Measurements from ENCODE around the gene METTL27. TPM values are rescaled to one million over a fixed set of nuclear protein-coding genes. Genes with fewer than 3 reads are reported as not detected.
A peak's percentile ranks its signal among the peaks of the same experiment; 100 is the strongest.

Gene METTL27
- total RNA-seq, 4 donors from 2014 or later = 2.0 to 7.4 (median 4.3) TPM

DNA sequence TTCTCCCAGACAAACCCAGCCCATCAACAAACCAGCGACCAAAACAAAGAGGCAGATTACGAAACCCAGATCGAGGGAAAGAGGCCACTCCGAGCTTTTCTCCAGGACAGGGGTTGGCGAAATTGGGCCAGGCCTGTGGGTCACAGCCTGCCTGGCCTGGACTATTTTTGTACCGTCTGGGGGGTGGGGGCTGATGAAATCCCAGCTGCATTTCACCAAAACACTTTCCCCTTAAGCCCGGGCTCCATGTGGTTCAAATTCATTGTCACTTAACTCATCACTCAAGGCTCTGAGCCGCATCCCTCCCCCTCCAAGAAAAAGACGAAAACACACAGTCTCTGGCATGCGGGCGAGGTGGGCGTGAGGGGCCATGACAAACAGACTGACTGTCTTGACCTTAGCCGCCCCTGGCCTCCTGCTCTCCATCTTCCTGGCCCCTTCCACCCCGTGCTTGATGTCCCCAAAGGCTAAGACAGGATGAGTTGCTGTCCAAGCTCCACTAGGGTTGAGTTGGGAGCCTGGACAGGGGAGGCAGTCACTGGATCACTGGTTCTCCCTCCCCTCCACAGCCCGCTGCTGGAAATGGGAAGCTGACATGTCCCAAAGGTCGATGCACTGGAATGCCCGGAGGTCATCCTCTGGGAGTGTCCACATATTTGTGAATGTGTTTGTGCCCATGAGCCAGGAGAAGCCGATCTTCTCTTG lies 37.8 kb upstream of the METTL27 start:
- intact Hi-C loops (cut with DNase I; ENCODE audit: low total_unique reads) = no loop called here
- WGBS, 2 donors = 40 to 43% methylated on average over 17 to 18 of the region's 18 CpGs
- peak; percentile 78 to 95 for DNase-seq (ENCODE audit: low spot score in 2 of 2)
- no peak for TF ChIP-seq POLR2A (IDR thresholded peaks at IDR 0.05)
- H3K4me3 ChIP-seq (ENCODE audit: low read depth, poor library complexity, severe bottlenecking) = no peak overlapping the region

- WGBS, 2 donors = 89% methylated on average over 7 to 12 of the region's 12 CpGs
- H3K4me3 ChIP-seq (ENCODE audit: low read depth, poor library complexity, severe bottlenecking) = no peak overlapping the region
- DNase-seq (ENCODE audit: low spot score in 2 of 2) = no peak
- intact Hi-C loops (cut with DNase I; ENCODE audit: low total_unique reads) = no loop called here
- TF ChIP-seq POLR2A (IDR thresholded peaks at IDR 0.05) = no peak
- TF ChIP-seq, protein P1, sequence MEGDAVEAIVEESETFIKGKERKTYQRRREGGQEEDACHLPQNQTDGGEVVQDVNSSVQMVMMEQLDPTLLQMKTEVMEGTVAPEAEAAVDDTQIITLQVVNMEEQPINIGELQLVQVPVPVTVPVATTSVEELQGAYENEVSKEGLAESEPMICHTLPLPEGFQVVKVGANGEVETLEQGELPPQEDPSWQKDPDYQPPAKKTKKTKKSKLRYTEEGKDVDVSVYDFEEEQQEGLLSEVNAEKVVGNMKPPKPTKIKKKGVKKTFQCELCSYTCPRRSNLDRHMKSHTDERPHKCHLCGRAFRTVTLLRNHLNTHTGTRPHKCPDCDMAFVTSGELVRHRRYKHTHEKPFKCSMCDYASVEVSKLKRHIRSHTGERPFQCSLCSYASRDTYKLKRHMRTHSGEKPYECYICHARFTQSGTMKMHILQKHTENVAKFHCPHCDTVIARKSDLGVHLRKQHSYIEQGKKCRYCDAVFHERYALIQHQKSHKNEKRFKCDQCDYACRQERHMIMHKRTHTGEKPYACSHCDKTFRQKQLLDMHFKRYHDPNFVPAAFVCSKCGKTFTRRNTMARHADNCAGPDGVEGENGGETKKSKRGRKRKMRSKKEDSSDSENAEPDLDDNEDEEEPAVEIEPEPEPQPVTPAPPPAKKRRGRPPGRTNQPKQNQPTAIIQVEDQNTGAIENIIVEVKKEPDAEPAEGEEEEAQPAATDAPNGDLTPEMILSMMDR (IDR thresholded peaks at IDR 0.05) = no peak
Measured at GRCh38 chr7:73876973-73877372, 34.7 kb upstream of the METTL27 start.

DNA sequence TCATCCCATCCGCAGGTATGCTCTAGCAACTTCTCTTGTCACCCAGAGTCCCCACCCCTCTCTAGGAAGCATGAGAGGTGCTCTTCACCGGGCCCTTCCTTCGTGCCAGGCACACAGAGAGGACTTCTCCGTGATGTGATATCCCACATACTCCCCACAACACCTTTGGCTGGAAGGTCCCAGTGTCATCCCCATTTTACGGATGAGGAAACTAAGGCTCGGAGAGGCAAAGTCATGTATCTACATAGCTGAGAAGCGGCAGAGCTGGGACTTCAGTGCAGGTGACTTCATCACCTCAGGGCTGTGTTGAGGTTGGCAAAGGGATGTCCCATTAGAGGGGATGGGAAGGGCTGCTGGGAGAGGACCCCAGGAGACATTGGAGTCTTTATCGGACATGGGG lies 34.0 kb upstream of the METTL27 start:
- no peak overlapping the region for H3K4me3 ChIP-seq (ENCODE audit: low read depth, poor library complexity, severe bottlenecking)
- TF ChIP-seq POLR2A (IDR thresholded peaks at IDR 0.05) = no peak
- TF ChIP-seq, protein P1 (IDR thresholded peaks at IDR 0.05) = no peak
- DNase-seq (ENCODE audit: low spot score in 2 of 2) = no peak
- intact Hi-C loops (cut with DNase I; ENCODE audit: low total_unique reads) = no loop called here
- 95 to 97% methylated on average over 8 of the region's 8 CpGs for WGBS, 2 donors

GRCh38 chr7:73872056-73872908 lies 30.0 kb upstream of the METTL27 start:
- 61 to 68% methylated on average over 12 to 13 of the region's 13 CpGs for WGBS, 2 donors
- DNase-seq (ENCODE audit: low spot score in 2 of 2) = no peak
- H3K4me3 ChIP-seq (ENCODE audit: low read depth, poor library complexity, severe bottlenecking) = no peak overlapping the region
- intact Hi-C loops (cut with DNase I; ENCODE audit: low total_unique reads) = no loop called here
- TF ChIP-seq, protein P1 (IDR thresholded peaks at IDR 0.05) = no peak
- no peak for TF ChIP-seq POLR2A (IDR thresholded peaks at IDR 0.05)

DNA sequence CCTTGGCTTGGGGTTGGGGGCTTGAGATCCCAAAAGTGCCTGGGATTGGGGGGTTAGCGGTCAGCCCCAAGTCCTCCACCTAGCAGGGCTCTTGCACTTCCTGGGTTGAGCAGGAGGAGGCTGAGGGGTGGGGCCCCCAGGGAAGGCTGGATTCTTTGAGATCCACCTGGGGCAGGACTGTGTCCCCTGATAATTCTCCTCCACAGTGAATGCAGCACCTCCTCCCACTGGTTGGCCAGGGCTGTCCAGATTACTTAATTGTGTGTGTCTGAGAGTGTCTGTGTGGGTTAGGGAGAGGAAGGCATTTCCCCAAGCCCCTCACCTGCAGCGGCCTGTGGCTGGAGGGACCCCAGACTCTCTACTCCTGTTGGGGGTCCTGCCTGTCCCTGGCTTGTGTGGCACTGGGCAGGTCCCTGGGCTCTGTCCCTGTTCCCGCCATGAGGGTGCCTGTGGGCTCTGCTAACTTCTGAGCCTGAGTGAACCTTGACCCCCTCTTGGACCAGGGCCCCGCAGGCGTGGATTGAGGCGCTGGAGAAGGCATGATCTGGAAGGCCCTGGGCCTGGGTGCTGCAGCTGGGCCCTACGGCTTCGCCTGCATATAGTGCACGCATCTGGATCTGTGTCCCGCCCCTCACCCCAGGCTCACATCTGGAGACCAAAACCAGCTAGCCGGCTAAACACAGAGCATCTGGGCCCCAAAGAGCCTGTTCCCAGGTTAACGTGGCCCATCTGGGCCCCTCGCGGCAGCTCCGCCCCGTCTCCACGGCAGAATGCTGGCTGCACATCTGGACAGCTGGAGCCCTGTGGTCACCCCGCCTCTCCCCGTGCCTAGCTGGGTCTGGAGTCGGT lies 29.1 kb upstream of the METTL27 start:
- no peak for DNase-seq (ENCODE audit: low spot score in 2 of 2)
- intact Hi-C loops (cut with DNase I; ENCODE audit: low total_unique reads) = no loop called here
- H3K4me3 ChIP-seq (ENCODE audit: low read depth, poor library complexity, severe bottlenecking) = no peak overlapping the region
- 49 to 60% methylated on average over 13 to 19 of the region's 20 CpGs for WGBS, 2 donors
- TF ChIP-seq, protein P1 (IDR thresholded peaks at IDR 0.05) = no peak
- no peak for TF ChIP-seq POLR2A (IDR thresholded peaks at IDR 0.05)

Data from lower leg skin (tissue), 4 donors.